H9 (cell line): Measurements from ENCODE around the gene RAG1. TPM values are rescaled to one million over a fixed set of nuclear protein-coding genes. Genes with fewer than 3 reads are reported as not detected.
A peak's percentile ranks its signal among the peaks of the same experiment; 100 is the strongest.

Experiments
- DNase-seq: peaks from one replicate; pipeline ENCODE4 v3.0.0-alpha.2; 2017
- H2AFZ ChIP-seq: one replicate; pipeline ENCODE4 v1.6.1; 2013; ENCODE audit warnings: mild to moderate bottlenecking, low read length, control low read depth, moderate library complexity
- H2AK5ac ChIP-seq: 2 replicates; pipeline ENCODE4 v1.6.1; 2013; ENCODE audit warnings: low read length, control low read depth, mixed read lengths; ENCODE audit not compliant: insufficient read length
- H2BK120ac ChIP-seq: one replicate; pipeline ENCODE4 v1.6.1; 2013; ENCODE audit warnings: low read depth, mild to moderate bottlenecking, low read length, control low read depth, inconsistent platforms; ENCODE audit not compliant: poor library complexity, severe bottlenecking
- H2BK12ac ChIP-seq: 2 replicates; pipeline ENCODE4 v1.6.1; 2013; ENCODE audit warnings: low read length, control low read depth, mixed read lengths, low read depth; ENCODE audit not compliant: insufficient read length
- H2BK15ac ChIP-seq: 2 replicates; pipeline ENCODE4 v1.6.1; 2013; ENCODE audit warnings: low read depth, low read length, control low read depth
- H2BK20ac ChIP-seq: one replicate; pipeline ENCODE4 v1.6.1; 2013; ENCODE audit warnings: low read depth, mild to moderate bottlenecking, low read length, control low read depth, inconsistent platforms; ENCODE audit not compliant: poor library complexity, severe bottlenecking
- H2BK5ac ChIP-seq: 2 replicates; pipeline ENCODE4 v1.6.1; 2013; ENCODE audit warnings: low read length, control low read depth, mixed read lengths; ENCODE audit not compliant: insufficient read length
- H3K14ac ChIP-seq: 2 replicates; pipeline ENCODE4 v1.6.1; 2013; ENCODE audit warnings: low read length, control low read depth; ENCODE audit not compliant: insufficient read depth
- H3K18ac ChIP-seq: 2 replicates; pipeline ENCODE4 v1.6.1; 2013; ENCODE audit warnings: low read depth, mild to moderate bottlenecking, mixed read lengths, low read length, control low read depth; ENCODE audit not compliant: insufficient read length
- H3K23ac ChIP-seq: 2 replicates; pipeline ENCODE4 v1.6.1; 2013; ENCODE audit warnings: low read length, control low read depth, mixed read lengths, low read depth; ENCODE audit not compliant: insufficient read length
- H3K23me2 ChIP-seq: 2 replicates; pipeline ENCODE4 v1.6.1; 2013; ENCODE audit warnings: low read depth, mild to moderate bottlenecking, mixed read lengths, low read length, control low read depth; ENCODE audit not compliant: insufficient read length, poor library complexity, severe bottlenecking
- H3K27ac ChIP-seq: 2 replicates; pipeline ENCODE4 v1.5.1; 2013; ENCODE audit warnings: low read length, control low read depth, mixed read lengths, low read depth; ENCODE audit not compliant: insufficient read length
- H3K27me3 ChIP-seq: 2 replicates; pipeline ENCODE4 v1.6.1; 2013; ENCODE audit warnings: low read length, control low read depth, inconsistent platforms; ENCODE audit not compliant: insufficient read depth
- H3K4ac ChIP-seq: 2 replicates; pipeline ENCODE4 v1.6.1; 2013; ENCODE audit warnings: low read depth, mild to moderate bottlenecking, control low read depth, inconsistent platforms, low read length, moderate library complexity
- H3K4me1 ChIP-seq: 2 replicates; pipeline ENCODE4 v1.6.1; 2013; ENCODE audit warnings: low read length, control low read depth, inconsistent platforms; ENCODE audit not compliant: insufficient read depth
- H3K4me2 ChIP-seq: 2 replicates; pipeline ENCODE4 v1.6.1; 2013; ENCODE audit warnings: low read length, control low read depth, mixed read lengths; ENCODE audit not compliant: insufficient read length, insufficient read depth
- H3K56ac ChIP-seq: 2 replicates; pipeline ENCODE4 v1.6.1; 2013; ENCODE audit warnings: low read depth, mild to moderate bottlenecking, mixed read lengths, low read length, control low read depth; ENCODE audit not compliant: insufficient read length
- H3K79me1 ChIP-seq: 2 replicates; pipeline ENCODE4 v1.6.1; 2013; ENCODE audit warnings: low read depth, mild to moderate bottlenecking, moderate library complexity, low read length, control low read depth, inconsistent platforms; ENCODE audit not compliant: insufficient read depth, poor library complexity, severe bottlenecking
- H3K79me2 ChIP-seq: 2 replicates; pipeline ENCODE4 v1.6.1; 2013; ENCODE audit warnings: low read length, control low read depth, inconsistent platforms; ENCODE audit not compliant: insufficient read depth
- H3K9ac ChIP-seq: 2 replicates; pipeline ENCODE4 v1.6.1; 2013; ENCODE audit warnings: low read length, control low read depth, mixed read lengths; ENCODE audit not compliant: insufficient read length; ENCODE audit errors: extremely low read depth
- H3K9me3 ChIP-seq: one replicate; pipeline ENCODE4 v1.6.1; 2013; ENCODE audit warnings: low read depth, low read length, inconsistent platforms; ENCODE audit not compliant: control insufficient read depth
- H3T11ph ChIP-seq: one replicate; pipeline ENCODE4 v1.6.1; 2013; ENCODE audit warnings: mild to moderate bottlenecking, low read length, control low read depth, inconsistent platforms
- H4K20me1 ChIP-seq: one replicate; pipeline ENCODE4 v1.6.1; 2013; ENCODE audit not compliant: control insufficient read depth, insufficient read length, insufficient read depth
- H4K5ac ChIP-seq: 2 replicates; pipeline ENCODE4 v1.6.1; 2013; ENCODE audit warnings: low read depth, mild to moderate bottlenecking, mixed read lengths, low read length, control low read depth; ENCODE audit not compliant: insufficient read length
- H4K8ac ChIP-seq: replicated peaks from 2 replicates; pipeline ENCODE4 v1.6.1; 2013; ENCODE audit warnings: low read length, control low read depth, mixed read lengths, low read depth; ENCODE audit not compliant: insufficient read length
- H4K91ac ChIP-seq: 2 replicates; pipeline ENCODE4 v1.6.1; 2013; ENCODE audit warnings: low read depth, mild to moderate bottlenecking, moderate library complexity, mixed read lengths, low read length, control low read depth; ENCODE audit not compliant: insufficient read length
- H3K27ac Mint-ChIP-seq, 3 experiments: 2 replicates in 2 of 3; 3 replicates in 1 of 3; pipeline ENCODE4 v1.8.0; 2020 to 2021; ENCODE audit warnings: mixed read lengths in 3 of 3, mild to moderate bottlenecking in 1 of 3, moderate library complexity in 1 of 3
- H3K27me3 Mint-ChIP-seq: 2 replicates; pipeline ENCODE4 v1.8.0; 2021; ENCODE audit warnings: low read depth, mild to moderate bottlenecking, moderate library complexity, mixed read lengths
- H3K36me3 Mint-ChIP-seq, 3 experiments: 2 replicates in 2 of 3; 3 replicates in 1 of 3; pipeline ENCODE4 v1.8.0; 2020 to 2021; ENCODE audit warnings: low read depth in 3 of 3, mixed read lengths in 3 of 3; ENCODE audit not compliant: insufficient read depth in 1 of 3
- H3K4me1 Mint-ChIP-seq, 2 experiments: 2 replicates each; pipeline ENCODE4 v1.8.0; 2020; ENCODE audit warnings: mixed read lengths in 2 of 2
- H3K4me3 Mint-ChIP-seq, 2 experiments: 2 replicates in 1 of 2; 3 replicates in 1 of 2; pipeline ENCODE4 v1.8.0; 2020 to 2021; ENCODE audit warnings: mild to moderate bottlenecking in 2 of 2, mixed read lengths in 2 of 2, moderate library complexity in 1 of 2
- H3K9me3 Mint-ChIP-seq, 2 experiments: 2 replicates in 1 of 2; 3 replicates in 1 of 2; pipeline ENCODE4 v1.8.0; 2020; ENCODE audit warnings: mild to moderate bottlenecking in 2 of 2, mixed read lengths in 2 of 2, moderate library complexity in 1 of 2
- CTCF ChIP-seq: fragments of 200-600 bp; sonication (generic); conservative IDR thresholded peaks from 3 replicates; pipeline ENCODE4 v1.8.0; 2021; ENCODE audit warnings: antibody characterized with exemption, mild to moderate bottlenecking
- WGBS: extraction: QIAGEN DNeasy Blood & Tissue Kit; methylation state at CpG from one replicate; pipeline ENCODE4 v1.1.7; 2013; ENCODE audit warnings: missing lambda C conversion rate, low lambda C conversion rate, mixed read lengths; ENCODE audit not compliant: insufficient read length; ENCODE audit errors: extremely low coverage; 5-methylcytosine and 5-hydroxymethylcytosine counted together
- total RNA-seq: library from RNA; stranded (reverse); gene quantifications from 2 replicates; pipeline ENCODE4 v1.2.1, GENCODE V29; 2021

RAG1 gene
- total RNA-seq, 1 experiment from 2014 or later = 0.70 TPM

- no peak overlapping the region for H3K9ac ChIP-seq
- no peaks in the 10 kb centered on the region for H3K9me3 Mint-ChIP-seq
These were observed 32.4 kb downstream of the RAG1 start for GRCh38 chr11:36600180-36600579.

More at GRCh38 chr11:36600180-36600579, 32.4 kb downstream of the RAG1 start:
- no peaks in the 10 kb centered on the region for H3K9me3 ChIP-seq
- TF ChIP-seq CTCF = no peak
- no peak overlapping the region for H2BK120ac ChIP-seq
- no peaks in the 10 kb centered on the region for H3K79me2 ChIP-seq
- no peak overlapping the region for H3K18ac ChIP-seq
- no peak overlapping the region for H4K5ac ChIP-seq
- H2BK15ac ChIP-seq = no peak overlapping the region
- H3K36me3 Mint-ChIP-seq = no peaks in the 10 kb centered on the region
- H3K4me3 Mint-ChIP-seq = no peak overlapping the region
- no peak overlapping the region for H3K4me2 ChIP-seq
- peak; percentile 37 for DNase-seq
- H4K20me1 ChIP-seq = no peaks in the 10 kb centered on the region
- H2AK5ac ChIP-seq = no peak overlapping the region
- H2BK5ac ChIP-seq = no peak overlapping the region
- no peak overlapping the region for H3K23ac ChIP-seq
- no peaks in the 10 kb centered on the region for H3K27me3 ChIP-seq
- no peak overlapping the region for H3K4ac ChIP-seq
- no peak overlapping the region for H4K8ac ChIP-seq
- H3K4me1 ChIP-seq = no peaks in the 10 kb centered on the region
- H2BK12ac ChIP-seq = no peak overlapping the region
- no peaks in the 10 kb centered on the region for H3K79me1 ChIP-seq
- H3T11ph ChIP-seq = no peak overlapping the region
- H4K91ac ChIP-seq = no peak overlapping the region
- no peaks in the 10 kb centered on the region for H3K27me3 Mint-ChIP-seq
- no peak overlapping the region for H3K14ac ChIP-seq
- H2BK20ac ChIP-seq = no peak overlapping the region
- WGBS = no CpG with 5 or more reads among the region's 7 CpGs
- no peak overlapping the region for H3K27ac Mint-ChIP-seq
- H3K56ac ChIP-seq = no peak overlapping the region
- no peak overlapping the region for H3K27ac ChIP-seq
- H3K23me2 ChIP-seq = no peaks in the 10 kb centered on the region
- H2AFZ ChIP-seq = no peak overlapping the region
- no peaks in the 10 kb centered on the region; a peak in 1 of 4 replicates for H3K4me1 Mint-ChIP-seq
